Measurements from ENCODE around the gene LEP.

The LEP gene

DNA sequence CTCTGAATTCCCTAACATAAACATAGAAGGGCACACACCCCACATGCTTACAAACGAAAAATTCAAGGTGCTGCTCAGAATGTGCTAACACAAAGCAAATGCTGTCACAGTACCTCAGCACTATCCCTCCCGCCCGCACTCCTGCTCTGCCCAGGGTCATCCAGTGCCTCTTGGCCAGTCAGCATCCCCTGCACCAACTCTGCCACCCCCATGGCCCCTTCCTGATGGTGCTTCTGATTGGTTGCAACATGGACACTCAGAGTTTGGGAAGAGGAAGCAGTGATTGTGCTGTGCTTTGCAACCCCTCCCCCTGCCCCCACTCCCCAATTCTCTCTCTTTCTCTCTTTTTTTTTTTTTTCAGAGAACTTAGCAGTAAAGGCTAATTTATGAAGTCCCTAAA, 13.8 kb upstream of the LEP start:
- Histone ChIP-seq H3K9me3 (ENCODE audit: control insufficient read depth, low read length) (no peaks in the 10 kb centered on the region), H3K27ac (ENCODE audit: low read length, poor library complexity, severe bottlenecking) (no peak overlapping the region), H3K4ac (ENCODE audit: low read depth in 1 of 2, low read length in 2 of 2) (no peak overlapping the region), H3K36me3 (ENCODE audit: control insufficient read depth in 1 of 2, insufficient read depth in 2 of 2, low read depth in 1 of 2, low read length in 2 of 2) (no peaks in the 10 kb centered on the region), H2BK12ac (ENCODE audit: low read length in 2 of 2) (no peak overlapping the region), H2BK5ac (ENCODE audit: low read depth, low read length, poor library complexity, severe bottlenecking) (no peak overlapping the region), H3K23ac (ENCODE audit: low read length in 2 of 2) (no peak overlapping the region), H3K4me1 (ENCODE audit: control insufficient read depth, insufficient read depth, low read depth, low read length) (peaks cover 2% of the 10 kb centered on the region), H2BK120ac (ENCODE audit: low read depth, low read length) (no peak overlapping the region), H4K91ac (ENCODE audit: low read length) (no peak overlapping the region), H3K27me3 (ENCODE audit: control insufficient read depth in 1 of 2, insufficient read depth in 1 of 2, low read length in 2 of 2) (peaks cover 34 to 59% of the 10 kb centered on the region in 2 experiments), H4K8ac (ENCODE audit: low read length) (no peak overlapping the region), H3K9ac (ENCODE audit: low read length) (no peak overlapping the region), H3K4me3 (ENCODE audit: insufficient read depth in 1 of 2, low read depth in 1 of 2, low read length in 2 of 2) (no peak overlapping the region), H2BK15ac (ENCODE audit: low read depth, poor library complexity, severe bottlenecking) (no peak overlapping the region), H3K79me1 (replicated peaks; ENCODE audit: low read length, poor library complexity, severe bottlenecking) (no peaks in the 10 kb centered on the region), H3K14ac (ENCODE audit: low read length in 2 of 2) (no peak overlapping the region), H3K18ac (ENCODE audit: low read depth in 1 of 2, low read length in 2 of 2) (no peak overlapping the region), H3K4me2 (ENCODE audit: low read length, poor library complexity, severe bottlenecking) (no peak overlapping the region), H2AFZ (ENCODE audit: low read depth, low read length) (no peak overlapping the region), H2AK5ac (ENCODE audit: low read length, severe bottlenecking) (no peak overlapping the region)
- WGBS, result 50% methylated on average over 3 of the region's 3 CpGs
- no peak for DNase-seq

DNA sequence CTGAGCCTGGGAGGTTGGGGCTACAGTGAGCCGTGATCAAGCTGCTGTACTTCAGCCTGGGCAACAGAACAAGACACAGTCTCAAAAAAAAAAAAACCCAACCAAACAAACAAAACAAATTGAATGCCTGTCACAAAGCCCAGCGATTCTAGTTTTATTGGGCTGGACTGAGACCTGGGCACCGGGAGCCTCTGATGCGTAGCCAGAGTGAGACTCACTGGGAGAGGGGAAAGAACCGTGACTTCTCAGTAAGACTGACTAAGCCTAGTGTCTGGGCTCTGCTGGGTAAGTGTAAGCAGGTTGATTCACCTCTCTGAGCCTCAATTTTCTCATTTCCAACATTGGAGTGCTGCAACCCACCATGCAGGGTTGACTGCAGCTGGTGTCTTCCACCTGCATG, 10.1 kb upstream of the LEP start:
- no peak overlapping the region for H3K23ac ChIP-seq (ENCODE audit: low read length in 2 of 2)
- H3K4me1 ChIP-seq (ENCODE audit: control insufficient read depth, insufficient read depth, low read depth, low read length), result peaks cover 2% of the 10 kb centered on the region
- no peak overlapping the region for H3K18ac ChIP-seq (ENCODE audit: low read depth in 1 of 2, low read length in 2 of 2)
- H3K4me2 ChIP-seq (ENCODE audit: low read length, poor library complexity, severe bottlenecking), result no peak overlapping the region
- WGBS, result 88% methylated on average over 5 of the region's 5 CpGs
- H3K36me3 ChIP-seq (ENCODE audit: control insufficient read depth in 1 of 2, insufficient read depth in 2 of 2, low read depth in 1 of 2, low read length in 2 of 2), result no peaks in the 10 kb centered on the region
- no peaks in the 10 kb centered on the region for H3K79me1 ChIP-seq (replicated peaks; ENCODE audit: low read length, poor library complexity, severe bottlenecking)
- H3K27ac ChIP-seq (ENCODE audit: low read length, poor library complexity, severe bottlenecking), result no peak overlapping the region
- no peak overlapping the region for H2AFZ ChIP-seq (ENCODE audit: low read depth, low read length)
- no peak for DNase-seq
- H4K8ac ChIP-seq (ENCODE audit: low read length), result no peak overlapping the region
- no peak overlapping the region for H3K4ac ChIP-seq (ENCODE audit: low read depth in 1 of 2, low read length in 2 of 2)
- H2BK5ac ChIP-seq (ENCODE audit: low read depth, low read length, poor library complexity, severe bottlenecking), result no peak overlapping the region
- no peak overlapping the region for H2BK12ac ChIP-seq (ENCODE audit: low read length in 2 of 2)
- H2BK120ac ChIP-seq (ENCODE audit: low read depth, low read length), result no peak overlapping the region
- H2AK5ac ChIP-seq (ENCODE audit: low read length, severe bottlenecking), result no peak overlapping the region
- H3K14ac ChIP-seq (ENCODE audit: low read length in 2 of 2), result no peak overlapping the region
- H3K9ac ChIP-seq (ENCODE audit: low read length), result no peak overlapping the region
- H3K27me3 ChIP-seq (ENCODE audit: control insufficient read depth in 1 of 2, insufficient read depth in 1 of 2, low read length in 2 of 2), result peaks cover 46 to 53% of the 10 kb centered on the region in 2 experiments
- H3K4me3 ChIP-seq (ENCODE audit: insufficient read depth in 1 of 2, low read depth in 1 of 2, low read length in 2 of 2), result no peak overlapping the region
- no peak overlapping the region for H4K91ac ChIP-seq (ENCODE audit: low read length)
- no peak overlapping the region for H2BK15ac ChIP-seq (ENCODE audit: low read depth, poor library complexity, severe bottlenecking)
- H3K9me3 ChIP-seq (ENCODE audit: control insufficient read depth, low read length), result no peaks in the 10 kb centered on the region

DNA sequence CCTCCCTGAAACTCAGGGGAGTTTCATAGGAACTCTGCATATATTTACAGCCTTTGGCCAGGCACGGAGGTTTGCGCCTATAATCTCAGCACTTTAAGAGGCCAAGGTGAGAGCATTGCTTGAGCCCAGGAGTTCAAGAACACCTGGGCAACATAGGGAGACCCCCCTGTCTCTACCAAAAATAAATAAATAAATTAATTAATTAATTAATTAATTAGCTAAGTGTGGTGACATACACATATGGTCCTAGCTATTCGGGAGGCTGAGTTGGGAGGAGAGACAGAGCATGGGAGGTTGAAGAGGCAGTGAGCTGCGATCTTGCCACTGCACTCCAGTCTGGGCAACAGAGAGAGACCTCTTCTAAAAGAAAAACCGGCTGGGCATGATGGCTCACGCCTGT, 9.4 kb upstream of the LEP start:
- no peak overlapping the region for H2BK12ac ChIP-seq (ENCODE audit: low read length in 2 of 2)
- no peak overlapping the region for H2BK120ac ChIP-seq (ENCODE audit: low read depth, low read length)
- peaks cover 2% of the 10 kb centered on the region for H3K4me1 ChIP-seq (ENCODE audit: control insufficient read depth, insufficient read depth, low read depth, low read length)
- no peak for DNase-seq
- H4K91ac ChIP-seq (ENCODE audit: low read length), result no peak overlapping the region
- H2AK5ac ChIP-seq (ENCODE audit: low read length, severe bottlenecking), result no peak overlapping the region
- no peak overlapping the region for H3K23ac ChIP-seq (ENCODE audit: low read length in 2 of 2)
- H3K36me3 ChIP-seq (ENCODE audit: control insufficient read depth in 1 of 2, insufficient read depth in 2 of 2, low read depth in 1 of 2, low read length in 2 of 2), result no peaks in the 10 kb centered on the region
- no peak overlapping the region for H3K4ac ChIP-seq (ENCODE audit: low read depth in 1 of 2, low read length in 2 of 2)
- H3K79me1 ChIP-seq (replicated peaks; ENCODE audit: low read length, poor library complexity, severe bottlenecking), result no peaks in the 10 kb centered on the region
- H2AFZ ChIP-seq (ENCODE audit: low read depth, low read length), result no peak overlapping the region
- H3K14ac ChIP-seq (ENCODE audit: low read length in 2 of 2), result no peak overlapping the region
- no peak overlapping the region for H4K8ac ChIP-seq (ENCODE audit: low read length)
- H2BK15ac ChIP-seq (ENCODE audit: low read depth, poor library complexity, severe bottlenecking), result no peak overlapping the region
- H3K18ac ChIP-seq (ENCODE audit: low read depth in 1 of 2, low read length in 2 of 2), result no peak overlapping the region
- H3K4me3 ChIP-seq (ENCODE audit: insufficient read depth in 1 of 2, low read depth in 1 of 2, low read length in 2 of 2), result no peak overlapping the region
- H3K9me3 ChIP-seq (ENCODE audit: control insufficient read depth, low read length), result no peaks in the 10 kb centered on the region
- no peak overlapping the region for H3K4me2 ChIP-seq (ENCODE audit: low read length, poor library complexity, severe bottlenecking)
- H3K9ac ChIP-seq (ENCODE audit: low read length), result no peak overlapping the region
- H3K27ac ChIP-seq (ENCODE audit: low read length, poor library complexity, severe bottlenecking), result no peak overlapping the region
- WGBS, result 89% methylated on average over 6 of the region's 6 CpGs
- H2BK5ac ChIP-seq (ENCODE audit: low read depth, low read length, poor library complexity, severe bottlenecking), result no peak overlapping the region
- peaks cover 40 to 46% of the 10 kb centered on the region in 2 experiments for H3K27me3 ChIP-seq (ENCODE audit: control insufficient read depth in 1 of 2, insufficient read depth in 1 of 2, low read length in 2 of 2)

DNA sequence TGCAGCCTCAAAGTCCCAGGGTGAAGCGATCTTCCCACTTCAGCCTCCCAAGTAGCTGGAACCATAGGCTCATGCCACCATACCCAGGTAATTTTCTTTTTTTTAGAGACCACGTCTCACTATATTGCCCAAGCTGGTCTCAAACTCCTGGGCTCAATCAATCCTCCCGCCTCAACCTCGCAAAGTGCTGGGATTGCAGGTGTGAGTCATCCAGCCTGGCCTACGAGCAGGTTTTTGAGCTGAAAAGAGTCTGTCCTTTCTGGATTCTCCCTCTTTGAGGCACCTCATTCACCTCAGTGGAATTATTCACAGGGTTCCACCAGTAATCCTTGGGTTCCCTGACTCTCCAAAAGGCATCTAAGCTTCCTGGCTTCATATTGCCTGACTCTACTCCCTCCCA, 7.6 kb upstream of the LEP start:
- Histone ChIP-seq H3K36me3 (ENCODE audit: control insufficient read depth in 1 of 2, insufficient read depth in 2 of 2, low read depth in 1 of 2, low read length in 2 of 2) (no peaks in the 10 kb centered on the region), H4K91ac (ENCODE audit: low read length) (no peak overlapping the region), H3K23ac (ENCODE audit: low read length in 2 of 2) (no peak overlapping the region), H2BK12ac (ENCODE audit: low read length in 2 of 2) (no peak overlapping the region), H3K4me3 (ENCODE audit: insufficient read depth in 1 of 2, low read depth in 1 of 2, low read length in 2 of 2) (no peak overlapping the region), H2AK5ac (ENCODE audit: low read length, severe bottlenecking) (no peak overlapping the region), H3K4me1 (ENCODE audit: control insufficient read depth, insufficient read depth, low read depth, low read length) (peaks cover 2% of the 10 kb centered on the region), H2BK5ac (ENCODE audit: low read depth, low read length, poor library complexity, severe bottlenecking) (no peak overlapping the region), H2BK15ac (ENCODE audit: low read depth, poor library complexity, severe bottlenecking) (no peak overlapping the region), H4K8ac (ENCODE audit: low read length) (no peak overlapping the region), H2AFZ (ENCODE audit: low read depth, low read length) (no peak overlapping the region), H3K27ac (ENCODE audit: low read length, poor library complexity, severe bottlenecking) (no peak overlapping the region), H3K9ac (ENCODE audit: low read length) (no peak overlapping the region), H3K9me3 (ENCODE audit: control insufficient read depth, low read length) (no peaks in the 10 kb centered on the region), H2BK120ac (ENCODE audit: low read depth, low read length) (no peak overlapping the region), H3K4me2 (ENCODE audit: low read length, poor library complexity, severe bottlenecking) (no peak overlapping the region), H3K27me3 (ENCODE audit: control insufficient read depth in 1 of 2, insufficient read depth in 1 of 2, low read length in 2 of 2) (peaks cover 28 to 38% of the 10 kb centered on the region in 2 experiments), H3K79me1 (replicated peaks; ENCODE audit: low read length, poor library complexity, severe bottlenecking) (no peaks in the 10 kb centered on the region), H3K4ac (ENCODE audit: low read depth in 1 of 2, low read length in 2 of 2) (no peak overlapping the region), H3K18ac (ENCODE audit: low read depth in 1 of 2, low read length in 2 of 2) (no peak overlapping the region), H3K14ac (ENCODE audit: low read length in 2 of 2) (no peak overlapping the region)
- 77% methylated on average over 5 of the region's 5 CpGs for WGBS
- DNase-seq, result no peak
